ENCODE results near the gene CDKN2B-AS1.
A peak's percentile ranks its signal among the peaks of the same experiment; 100 is the strongest.

CDKN2B-AS1 gene

DNA sequence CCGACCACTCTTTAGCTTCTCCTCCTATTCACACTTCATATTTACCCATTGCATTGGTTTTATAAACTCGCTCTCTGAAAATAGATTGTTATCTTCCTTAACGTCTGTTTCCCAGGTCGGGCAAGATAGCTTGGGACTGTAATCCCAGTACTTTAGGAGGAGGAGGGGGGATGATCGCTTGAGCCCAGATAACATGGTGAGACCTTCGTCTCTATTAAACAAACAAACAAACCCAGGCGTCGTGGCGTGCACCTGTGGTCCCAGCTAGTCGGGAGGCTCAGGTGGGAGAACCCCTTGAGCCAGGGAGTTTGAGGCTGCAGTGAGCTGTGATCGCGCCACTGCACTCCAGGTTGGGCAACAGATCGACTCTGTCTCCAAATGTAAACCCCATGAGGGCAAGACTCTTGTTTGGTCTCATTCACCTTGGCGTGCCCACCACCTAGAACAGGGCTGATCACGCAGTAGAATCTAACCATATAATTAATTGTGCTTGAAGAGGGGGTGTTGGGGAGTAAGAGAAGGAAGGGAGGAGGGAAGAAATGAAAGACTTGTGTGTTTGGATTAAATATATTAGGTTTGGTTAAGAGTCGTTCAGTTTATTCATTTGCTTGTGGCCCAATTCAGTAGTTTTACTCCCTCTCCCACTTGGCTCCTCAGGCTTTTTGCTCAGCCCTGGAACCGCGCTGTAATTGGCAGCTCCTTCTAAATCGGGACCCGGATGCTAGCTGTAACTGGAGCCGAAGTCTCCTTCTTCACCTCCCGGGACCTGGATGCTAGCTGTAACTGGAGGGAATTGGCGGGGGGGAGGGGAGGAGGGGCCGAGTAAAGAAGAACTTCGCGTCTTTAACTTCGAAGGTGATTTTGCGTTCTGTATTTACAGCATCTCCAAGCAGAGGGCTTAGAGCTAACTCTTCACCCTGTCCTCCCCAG lies 25.3 kb upstream of the CDKN2B-AS1 start:
- Histone ChIP-seq H3K27ac (ENCODE audit: low read depth, low read length) (no peak overlapping the region), H3K4me1 (ENCODE audit: insufficient read depth, low read length) (peaks cover 17% of the 10 kb centered on the region), H3K27me3 (ENCODE audit: insufficient read depth, low read length) (peaks cover 100% of the 10 kb centered on the region), H3K9me3 (ENCODE audit: insufficient read depth, low read depth, low read length) (no peaks in the 10 kb centered on the region), H3K9ac (ENCODE audit: low read depth, low read length) (no peak overlapping the region), H3K36me3 (ENCODE audit: insufficient read depth, low read length) (no peaks in the 10 kb centered on the region), H3K4me3 (ENCODE audit: low read length) (no peak overlapping the region)
- 6% methylated on average over 26 of the region's 28 CpGs for WGBS

DNA sequence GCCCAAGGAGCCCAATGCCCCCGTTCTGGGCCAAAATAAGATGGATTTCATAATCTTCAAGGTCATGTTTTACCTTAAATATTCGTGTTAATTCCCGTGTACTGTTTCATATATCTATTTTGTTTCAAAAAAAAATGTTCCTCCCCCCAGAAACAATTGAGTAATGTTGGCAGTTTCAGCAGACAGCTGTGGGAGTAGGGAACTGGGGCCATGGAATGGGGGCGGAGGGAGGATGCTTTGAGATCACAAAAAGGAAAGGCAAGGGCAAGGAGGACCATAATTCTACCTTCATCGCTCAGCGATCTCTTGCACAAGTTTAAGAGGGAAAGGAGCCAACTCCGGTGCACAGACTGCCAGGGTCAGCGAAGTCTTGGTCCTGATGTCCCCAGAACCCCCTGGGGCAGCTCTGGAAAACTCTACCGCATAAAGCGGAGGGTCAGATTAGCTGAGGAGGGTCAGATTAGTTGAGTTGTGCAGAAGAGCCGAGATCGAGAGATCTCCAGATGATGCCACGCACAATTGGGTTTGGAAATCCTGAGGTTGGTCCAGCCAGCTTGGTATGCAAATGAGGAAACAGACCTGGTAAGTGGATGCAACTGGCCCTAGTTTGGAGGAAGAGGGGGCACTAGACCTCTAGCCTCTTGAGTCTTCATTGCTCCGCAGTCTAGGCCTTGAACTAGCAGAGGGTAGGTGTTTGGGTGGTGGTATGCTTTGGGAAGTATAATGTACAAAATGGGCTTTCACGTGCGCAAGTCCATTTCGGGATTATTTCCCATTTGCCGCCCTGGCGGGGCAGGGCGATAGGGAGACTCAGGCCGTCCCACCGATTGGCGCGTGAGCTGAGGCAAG lies 24.4 kb upstream of the CDKN2B-AS1 start:
- Histone ChIP-seq H3K9ac (ENCODE audit: low read depth, low read length) (no peak overlapping the region), H3K27me3 (ENCODE audit: insufficient read depth, low read length) (peaks cover 100% of the 10 kb centered on the region), H3K4me3 (ENCODE audit: low read length) (no peak overlapping the region), H3K27ac (ENCODE audit: low read depth, low read length) (no peak overlapping the region), H3K36me3 (ENCODE audit: insufficient read depth, low read length) (no peaks in the 10 kb centered on the region), H3K4me1 (ENCODE audit: insufficient read depth, low read length) (peaks cover 17% of the 10 kb centered on the region), H3K9me3 (ENCODE audit: insufficient read depth, low read depth, low read length) (no peaks in the 10 kb centered on the region)
- WGBS, result 13% methylated on average over 22 of the region's 24 CpGs

DNA sequence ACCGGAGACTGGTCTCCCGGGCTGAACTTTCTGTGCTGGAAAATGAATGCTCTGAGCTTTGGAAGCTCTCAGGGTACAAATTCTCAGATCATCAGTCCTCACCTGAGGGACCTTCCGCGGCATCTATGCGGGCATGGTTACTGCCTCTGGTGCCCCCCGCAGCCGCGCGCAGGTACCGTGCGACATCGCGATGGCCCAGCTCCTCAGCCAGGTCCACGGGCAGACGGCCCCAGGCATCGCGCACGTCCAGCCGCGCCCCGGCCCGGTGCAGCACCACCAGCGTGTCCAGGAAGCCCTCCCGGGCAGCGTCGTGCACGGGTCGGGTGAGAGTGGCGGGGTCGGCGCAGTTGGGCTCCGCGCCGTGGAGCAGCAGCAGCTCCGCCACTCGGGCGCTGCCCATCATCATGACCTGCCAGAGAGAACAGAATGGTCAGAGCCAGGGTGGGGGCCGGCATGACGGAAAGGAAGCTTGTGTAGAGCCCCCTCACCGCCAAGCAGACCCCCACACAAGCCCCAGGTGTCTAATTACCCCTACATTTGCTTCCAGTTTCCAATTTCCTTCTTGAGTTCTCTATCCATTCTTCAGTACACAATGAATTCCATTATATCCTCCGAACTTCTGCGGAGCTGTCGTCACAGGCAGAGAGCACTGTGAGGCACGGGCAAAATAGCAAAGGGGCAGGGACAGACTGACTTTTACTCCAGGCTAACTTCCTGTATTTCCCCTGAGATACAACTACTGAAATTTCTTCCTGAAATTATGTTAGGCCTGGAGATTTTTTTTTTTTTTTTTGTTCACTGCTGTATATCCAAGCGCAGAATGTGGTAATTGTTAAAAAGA lies 23.6 kb upstream of the CDKN2B-AS1 start:
- Histone ChIP-seq H3K36me3 (ENCODE audit: insufficient read depth, low read length) (no peaks in the 10 kb centered on the region), H3K9ac (ENCODE audit: low read depth, low read length) (no peak overlapping the region), H3K27me3 (ENCODE audit: insufficient read depth, low read length) (peaks cover 100% of the 10 kb centered on the region), H3K4me3 (ENCODE audit: low read length) (peak overlapping the region; percentile 10), H3K4me1 (ENCODE audit: insufficient read depth, low read length) (peaks cover 17% of the 10 kb centered on the region), H3K9me3 (ENCODE audit: insufficient read depth, low read depth, low read length) (no peaks in the 10 kb centered on the region), H3K27ac (ENCODE audit: low read depth, low read length) (no peak overlapping the region)
- 3% methylated on average over 44 of the region's 45 CpGs for WGBS

DNA sequence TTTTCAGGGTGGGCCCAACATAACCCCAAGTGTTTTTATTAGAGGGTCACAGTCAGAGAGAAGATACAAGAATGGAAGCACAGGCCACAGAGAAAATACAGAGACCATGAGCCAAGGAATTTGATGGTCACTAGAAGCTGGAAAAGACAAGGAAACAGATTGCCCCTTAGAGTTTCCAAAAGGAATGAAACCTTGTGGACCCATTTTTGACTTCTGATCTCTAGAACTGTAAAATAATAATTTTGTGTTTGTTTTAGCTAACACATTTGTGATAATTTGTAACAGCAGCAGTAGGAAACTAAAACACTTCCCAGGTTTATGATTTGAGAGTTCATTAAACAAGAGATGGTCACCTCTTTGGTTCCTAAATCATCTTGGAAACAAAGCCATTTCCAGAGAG lies 22.2 kb upstream of the CDKN2B-AS1 start:
- H3K4me1 ChIP-seq (ENCODE audit: insufficient read depth, low read length), result peaks cover 17% of the 10 kb centered on the region
- no peak overlapping the region for H3K27ac ChIP-seq (ENCODE audit: low read depth, low read length)
- H3K9me3 ChIP-seq (ENCODE audit: insufficient read depth, low read depth, low read length), result no peaks in the 10 kb centered on the region
- H3K36me3 ChIP-seq (ENCODE audit: insufficient read depth, low read length), result no peaks in the 10 kb centered on the region
- H3K9ac ChIP-seq (ENCODE audit: low read depth, low read length), result no peak overlapping the region
- no peak overlapping the region for H3K4me3 ChIP-seq (ENCODE audit: low read length)
- peaks cover 100% of the 10 kb centered on the region for H3K27me3 ChIP-seq (ENCODE audit: insufficient read depth, low read length)

DNA sequence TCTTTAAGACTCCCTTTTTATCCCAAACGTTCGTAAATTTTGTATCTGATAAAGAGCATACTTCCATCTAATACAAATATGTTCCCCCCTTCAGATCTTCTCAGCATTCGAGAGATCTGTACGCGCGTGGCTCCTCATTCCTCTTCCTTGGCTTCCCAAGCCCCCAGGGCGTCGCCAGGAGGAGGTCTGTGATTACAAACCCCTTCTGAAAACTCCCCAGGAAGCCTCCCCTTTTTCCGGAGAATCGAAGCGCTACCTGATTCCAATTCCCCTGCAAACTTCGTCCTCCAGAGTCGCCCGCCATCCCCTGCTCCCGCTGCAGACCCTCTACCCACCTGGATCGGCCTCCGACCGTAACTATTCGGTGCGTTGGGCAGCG lies 20.3 kb upstream of the CDKN2B-AS1 start:
- H3K9ac ChIP-seq (ENCODE audit: low read depth, low read length), result peak overlapping the region; percentile 14; the same call in 1 of the 2 replicates
- WGBS, result under 1% methylated on average over 21 of the region's 21 CpGs
- H3K36me3 ChIP-seq (ENCODE audit: insufficient read depth, low read length), result no peaks in the 10 kb centered on the region
- H3K27me3 ChIP-seq (ENCODE audit: insufficient read depth, low read length), result peaks cover 100% of the 10 kb centered on the region
- H3K4me3 ChIP-seq (ENCODE audit: low read length), result peak overlapping the region; percentile 56
- no peaks in the 10 kb centered on the region for H3K9me3 ChIP-seq (ENCODE audit: insufficient read depth, low read depth, low read length)
- no peak overlapping the region for H3K27ac ChIP-seq (ENCODE audit: low read depth, low read length)
- H3K4me1 ChIP-seq (ENCODE audit: insufficient read depth, low read length), result peaks cover 6% of the 10 kb centered on the region

DNA sequence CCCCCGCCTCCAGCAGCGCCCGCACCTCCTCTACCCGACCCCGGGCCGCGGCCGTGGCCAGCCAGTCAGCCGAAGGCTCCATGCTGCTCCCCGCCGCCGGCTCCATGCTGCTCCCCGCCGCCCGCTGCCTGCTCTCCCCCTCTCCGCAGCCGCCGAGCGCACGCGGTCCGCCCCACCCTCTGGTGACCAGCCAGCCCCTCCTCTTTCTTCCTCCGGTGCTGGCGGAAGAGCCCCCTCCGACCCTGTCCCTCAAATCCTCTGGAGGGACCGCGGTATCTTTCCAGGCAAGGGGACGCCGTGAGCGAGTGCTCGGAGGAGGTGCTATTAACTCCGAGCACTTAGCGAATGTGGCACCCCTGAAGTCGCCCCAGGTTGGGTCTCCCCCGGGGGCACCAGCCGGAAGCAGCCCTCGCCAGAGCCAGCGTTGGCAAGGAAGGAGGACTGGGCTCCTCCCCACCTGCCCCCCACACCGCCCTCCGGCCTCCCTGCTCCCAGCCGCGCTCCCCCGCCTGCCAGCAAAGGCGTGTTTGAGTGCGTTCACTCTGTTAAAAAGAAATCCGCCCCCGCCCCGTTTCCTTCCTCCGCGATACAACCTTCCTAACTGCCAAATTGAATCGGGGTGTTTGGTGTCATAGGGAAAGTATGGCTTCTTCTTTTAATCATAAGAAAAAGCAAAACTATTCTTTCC lies 19.7 kb upstream of the CDKN2B-AS1 start:
- Histone ChIP-seq H3K4me1 (ENCODE audit: insufficient read depth, low read length) (peaks cover 6% of the 10 kb centered on the region), H3K9me3 (ENCODE audit: insufficient read depth, low read depth, low read length) (no peaks in the 10 kb centered on the region), H3K9ac (ENCODE audit: low read depth, low read length) (peak overlapping the region; percentile 14; the same call in 1 of the 2 replicates), H3K36me3 (ENCODE audit: insufficient read depth, low read length) (no peaks in the 10 kb centered on the region), H3K27ac (ENCODE audit: low read depth, low read length) (no peak overlapping the region), H3K4me3 (ENCODE audit: low read length) (peak overlapping the region; percentile 56), H3K27me3 (ENCODE audit: insufficient read depth, low read length) (peaks cover 100% of the 10 kb centered on the region)
- WGBS, result under 1% methylated on average over 50 of the region's 51 CpGs

DNA sequence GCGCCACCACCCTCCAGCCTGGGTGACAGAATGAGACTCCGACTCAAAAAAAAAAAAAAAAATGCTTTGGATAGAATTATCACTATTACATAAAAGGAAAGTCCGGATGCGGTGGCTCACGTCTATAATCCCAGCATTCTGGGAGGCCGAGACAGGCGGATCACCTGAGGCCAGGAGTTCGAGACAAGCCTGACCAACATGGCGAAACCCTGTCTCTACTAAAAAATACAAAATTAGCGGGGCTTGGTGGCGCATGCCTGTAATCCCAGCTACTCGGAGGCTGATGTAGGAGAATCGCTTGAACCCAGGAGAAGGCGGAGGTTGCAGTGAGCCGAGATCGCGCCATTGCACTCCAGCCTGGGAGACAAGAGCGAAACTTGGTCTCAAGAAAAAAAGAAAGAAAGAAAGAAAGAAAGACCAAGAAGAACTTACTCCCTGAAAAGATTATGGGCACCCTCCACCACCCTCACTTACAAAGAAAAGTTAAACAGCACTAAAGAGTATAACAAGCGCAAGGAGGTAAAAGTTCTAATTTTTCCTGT lies 18.2 kb upstream of the CDKN2B-AS1 start:
- H3K4me1 ChIP-seq (ENCODE audit: insufficient read depth, low read length), result peaks cover 4% of the 10 kb centered on the region
- H3K9me3 ChIP-seq (ENCODE audit: insufficient read depth, low read depth, low read length), result no peaks in the 10 kb centered on the region
- peaks cover 97% of the 10 kb centered on the region for H3K27me3 ChIP-seq (ENCODE audit: insufficient read depth, low read length)
- 34% methylated on average over 19 of the region's 19 CpGs for WGBS
- H3K4me3 ChIP-seq (ENCODE audit: low read length), result no peak overlapping the region
- no peak overlapping the region for H3K9ac ChIP-seq (ENCODE audit: low read depth, low read length)
- H3K36me3 ChIP-seq (ENCODE audit: insufficient read depth, low read length), result no peaks in the 10 kb centered on the region
- H3K27ac ChIP-seq (ENCODE audit: low read depth, low read length), result no peak overlapping the region

DNA sequence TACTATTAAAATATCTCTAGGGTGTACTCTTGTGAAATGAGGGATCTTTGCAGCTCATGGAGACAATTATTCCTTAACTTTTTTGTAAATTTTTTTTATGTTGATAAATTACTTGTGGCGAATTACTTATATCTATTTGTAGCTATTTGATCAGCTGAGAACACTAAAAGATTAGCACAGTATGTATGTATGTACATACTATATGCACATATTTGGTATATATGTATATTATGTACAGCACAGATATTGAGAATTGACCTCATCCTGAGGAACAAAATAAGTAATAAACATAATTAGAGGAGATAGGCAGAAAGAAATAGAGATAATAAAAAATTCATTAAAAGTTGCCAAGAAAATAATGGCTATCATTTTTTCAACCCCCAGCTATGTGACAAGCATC lies 12.2 kb upstream of the CDKN2B-AS1 start:
- no peak overlapping the region for H3K9ac ChIP-seq (ENCODE audit: low read depth, low read length)
- no peaks in the 10 kb centered on the region for H3K4me1 ChIP-seq (ENCODE audit: insufficient read depth, low read length)
- no CpG with 5 or more reads among the region's 1 CpG for WGBS
- no peaks in the 10 kb centered on the region for H3K36me3 ChIP-seq (ENCODE audit: insufficient read depth, low read length)
- H3K27ac ChIP-seq (ENCODE audit: low read depth, low read length), result no peak overlapping the region
- H3K9me3 ChIP-seq (ENCODE audit: insufficient read depth, low read depth, low read length), result no peaks in the 10 kb centered on the region
- H3K27me3 ChIP-seq (ENCODE audit: insufficient read depth, low read length), result peaks cover 97% of the 10 kb centered on the region
- no peak overlapping the region for H3K4me3 ChIP-seq (ENCODE audit: low read length)

DNA sequence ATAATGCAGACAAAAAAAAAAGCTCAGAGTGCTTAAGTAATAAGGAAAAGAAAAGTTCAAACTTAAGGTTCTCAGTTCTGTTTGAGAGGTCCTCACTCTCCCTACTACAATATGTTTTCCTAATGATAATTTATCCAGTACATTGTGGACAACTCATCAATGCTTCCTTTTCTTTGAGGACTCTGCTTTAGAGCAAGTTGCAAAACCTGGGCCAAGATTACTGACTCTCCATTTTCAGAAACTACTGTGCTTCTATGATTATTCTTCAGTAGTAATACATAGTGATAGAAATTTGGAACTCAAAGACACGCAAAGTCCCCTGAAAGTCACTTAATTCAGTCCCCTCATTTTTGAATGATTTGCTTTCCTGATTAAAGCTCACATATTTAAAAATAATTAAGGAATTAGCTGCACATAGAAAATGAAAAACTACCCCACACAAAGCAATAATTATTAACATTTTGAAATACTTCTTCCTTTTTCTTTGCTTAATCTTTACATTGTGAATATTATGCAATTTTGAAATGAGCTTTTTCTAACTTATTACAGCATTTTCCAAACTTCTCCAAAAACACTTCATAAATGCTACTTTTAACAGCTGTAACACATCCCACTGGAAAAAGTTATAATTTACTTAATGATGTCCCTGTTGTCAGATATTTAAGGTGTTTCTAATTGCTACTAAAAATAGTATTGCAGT lies 11.6 kb upstream of the CDKN2B-AS1 start:
- no peaks in the 10 kb centered on the region for H3K36me3 ChIP-seq (ENCODE audit: insufficient read depth, low read length)
- H3K4me3 ChIP-seq (ENCODE audit: low read length), result no peak overlapping the region
- H3K9me3 ChIP-seq (ENCODE audit: insufficient read depth, low read depth, low read length), result no peaks in the 10 kb centered on the region
- H3K4me1 ChIP-seq (ENCODE audit: insufficient read depth, low read length), result no peaks in the 10 kb centered on the region
- no peak overlapping the region for H3K27ac ChIP-seq (ENCODE audit: low read depth, low read length)
- no peak overlapping the region for H3K9ac ChIP-seq (ENCODE audit: low read depth, low read length)
- WGBS, result 86% methylated on average over 1 of the region's 1 CpG
- H3K27me3 ChIP-seq (ENCODE audit: insufficient read depth, low read length), result peaks cover 97% of the 10 kb centered on the region

DNA sequence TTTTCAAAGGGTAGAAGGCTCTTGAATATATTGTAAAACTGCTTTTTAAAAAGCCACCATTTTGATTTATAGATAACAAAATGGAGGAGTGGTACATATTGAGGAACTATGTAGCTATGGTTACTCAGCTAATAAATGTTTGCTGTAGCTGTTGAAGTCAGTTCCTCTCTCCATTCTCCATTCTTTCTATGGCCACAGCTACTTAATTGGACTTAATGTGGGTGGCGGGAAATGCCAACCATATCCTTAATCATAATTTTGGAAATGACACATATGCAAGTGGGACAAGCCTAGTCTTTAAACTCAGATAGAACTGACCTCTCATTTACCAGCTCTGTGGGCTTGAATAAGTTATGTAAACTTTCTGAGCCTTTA lies 11.0 kb upstream of the CDKN2B-AS1 start:
- H3K36me3 ChIP-seq (ENCODE audit: insufficient read depth, low read length), result no peaks in the 10 kb centered on the region
- H3K27ac ChIP-seq (ENCODE audit: low read depth, low read length), result no peak overlapping the region
- H3K9ac ChIP-seq (ENCODE audit: low read depth, low read length), result no peak overlapping the region

More for the DNA sequence above, 11.0 kb upstream of the CDKN2B-AS1 start:
- no peak overlapping the region for H3K4me3 ChIP-seq (ENCODE audit: low read length)
- H3K4me1 ChIP-seq (ENCODE audit: insufficient read depth, low read length), result no peaks in the 10 kb centered on the region
- H3K27me3 ChIP-seq (ENCODE audit: insufficient read depth, low read length), result peaks cover 97% of the 10 kb centered on the region
- WGBS, result 80% methylated on average over 1 of the region's 1 CpG
- no peaks in the 10 kb centered on the region for H3K9me3 ChIP-seq (ENCODE audit: insufficient read depth, low read depth, low read length)
